Pericardium fibroblast (primary cell): Measurements from ENCODE around the gene TMEM252. TPM values are rescaled to one million over a fixed set of nuclear protein-coding genes. Genes with fewer than 3 reads are reported as not detected.

Experiments
- total RNA-seq: library from RNA; depleted of rRNA; stranded (reverse); fragments of >200 nt; gene quantifications from 2 replicates; pipeline ENCODE4 v1.2.3, GENCODE V29; 2015

TMEM252 gene, protein sequence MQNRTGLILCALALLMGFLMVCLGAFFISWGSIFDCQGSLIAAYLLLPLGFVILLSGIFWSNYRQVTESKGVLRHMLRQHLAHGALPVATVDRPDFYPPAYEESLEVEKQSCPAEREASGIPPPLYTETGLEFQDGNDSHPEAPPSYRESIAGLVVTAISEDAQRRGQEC
- not detected in 2 replicates for total RNA-seq

DNA sequence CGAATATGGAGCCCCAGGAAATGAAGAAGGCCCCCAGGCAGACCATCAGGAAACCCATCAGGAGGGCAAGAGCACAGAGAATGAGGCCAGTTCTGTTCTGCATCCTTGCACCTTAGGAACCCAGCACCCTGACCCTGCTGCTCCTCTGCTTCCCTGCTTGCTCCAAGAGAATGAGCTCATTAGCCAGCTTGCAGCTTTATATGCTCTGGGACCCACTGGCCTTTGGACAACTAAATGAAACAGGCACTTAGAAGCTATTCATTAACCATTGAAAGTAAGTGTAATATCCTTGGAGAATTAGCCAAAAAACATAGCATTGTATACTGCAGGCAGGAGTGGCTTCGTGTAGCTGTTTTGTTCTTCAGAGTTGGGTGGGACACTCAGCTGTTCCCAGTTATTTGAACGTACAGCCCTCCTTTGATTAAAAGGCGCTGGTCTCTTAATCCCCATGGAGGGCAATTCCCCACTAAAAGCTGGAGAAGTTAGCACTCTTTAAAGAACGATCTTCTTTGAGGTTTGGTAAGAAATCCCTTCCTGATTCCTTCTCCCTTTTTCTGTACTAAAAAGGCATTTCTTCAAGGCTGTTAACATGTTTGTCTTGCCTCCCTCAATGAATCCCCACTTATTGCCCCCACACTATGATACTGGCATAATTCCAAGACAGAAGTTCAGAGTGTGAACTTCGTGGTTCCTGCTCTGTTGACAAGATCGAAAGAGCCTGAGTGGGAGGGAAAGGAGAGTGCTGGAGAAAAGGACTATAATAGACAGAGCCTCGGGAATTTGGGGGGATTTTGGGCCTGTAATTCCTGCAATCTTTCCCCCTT, at the start of gene TMEM252:
Gene TMEM252, minus strand, starts transcription at position 172 of the 824 bp plus-strand sequence. Its CDS starts 69 bp downstream, at position 103.

Other genes starting within 250 kb of the TMEM252 start
- not detected in 2 replicates for gene FOXD4L3, start 238.0 kb downstream of the TMEM252 start, total RNA-seq
- gene PGM5, start 184.3 kb downstream of the TMEM252 start, total RNA-seq: 1.4 and 6.3 TPM in 2 replicates
- gene PIP5K1B, start 164.4 kb upstream of the TMEM252 start, total RNA-seq: not detected in 2 replicates